ENCODE results near the gene DMXL2. TPM values are rescaled to one million over a fixed set of nuclear protein-coding genes. Genes with fewer than 3 reads are reported as not detected.

The DMXL2 gene
- total and polyA plus RNA-seq, 9 of the 15 experiments (the other 6 are each of a cell fraction or from before 2014, with no cell fraction given): 9.3 to 57.7 (median 30.7) TPM

DNA sequence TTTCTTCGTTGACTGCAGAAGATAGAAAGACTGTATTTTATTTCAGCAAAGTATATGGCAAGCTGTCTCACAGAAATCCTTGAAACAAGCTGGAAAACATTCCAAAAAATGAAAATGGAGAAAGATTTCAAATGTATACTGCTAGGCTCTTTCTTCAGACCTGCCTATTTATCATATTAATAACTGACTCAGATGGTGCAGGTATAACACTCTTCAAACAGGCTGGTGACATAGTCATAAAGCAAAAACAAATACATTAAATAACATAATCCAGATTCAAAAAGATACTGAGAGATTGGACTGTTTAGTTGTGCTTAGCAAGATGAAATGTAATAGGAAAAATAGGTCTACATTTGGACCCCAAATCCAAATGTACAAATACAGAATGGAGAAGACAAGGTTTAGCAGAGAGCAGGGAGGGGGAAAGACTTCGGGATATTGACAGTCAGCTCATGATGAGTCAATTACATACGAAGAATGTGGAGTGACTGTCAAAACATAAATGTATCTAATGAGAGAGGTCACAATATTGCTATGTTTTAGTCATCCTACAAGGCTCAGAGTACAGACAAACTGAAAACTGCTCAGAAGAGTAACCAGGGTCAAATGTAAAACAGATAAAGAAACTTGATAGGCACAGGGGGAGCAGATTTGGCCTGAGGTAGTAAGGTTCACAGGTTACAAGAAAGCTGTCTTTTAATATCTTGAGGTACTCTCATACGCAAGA lies 88.7 kb downstream of the DMXL2 start:
- Histone ChIP-seq H3K4me1 (replicated peaks in 1 of 2; ENCODE audit: control insufficient read depth in 2 of 2, insufficient read depth in 2 of 2, low read length in 2 of 2) (no peaks in the 10 kb centered on the region), H3K36me3 (ENCODE audit: control insufficient read depth, insufficient read depth, low read length) (peaks cover 35% of the 10 kb centered on the region), H3K4me3 (no peak overlapping the region), H3K9ac (ENCODE audit: insufficient read depth in 1 of 2, low read depth in 2 of 2, low read length in 2 of 2) (no peak overlapping the region), H3K9me3 (replicated peaks; ENCODE audit: control insufficient read depth, insufficient read depth, low read depth, low read length) (no peaks in the 10 kb centered on the region), H3K4me2 (ENCODE audit: insufficient read depth, low read length) (no peak overlapping the region), H4K20me1 (replicated peaks; ENCODE audit: control insufficient read depth, insufficient read depth, low read length) (no peaks in the 10 kb centered on the region), H3K27ac (ENCODE audit: extremely low read depth, low read depth, low read length) (no peak overlapping the region), H3K27me3 (ENCODE audit: control insufficient read depth in 2 of 2, insufficient read depth in 2 of 2, low read length in 2 of 2) (no peaks in the 10 kb centered on the region), H3K79me2 (ENCODE audit: control insufficient read depth, insufficient read depth, low read length) (no peaks in the 10 kb centered on the region), H2AFZ (ENCODE audit: low read depth, low read length) (no peak overlapping the region), H3K9me1 (ENCODE audit: control insufficient read depth, insufficient read depth, low read length) (no peaks in the 10 kb centered on the region)
- in situ Hi-C loops (cut with MboI): no loop called here
- POLR2A ChIA-PET: interaction anchor here (1.1 kb wide), 1 partner anchor 9 kb away, joined by 4 read pairs; no protein-coding TSS in a partner anchor
- 60% methylated on average over 4 of the region's 4 CpGs for WGBS (ENCODE audit: insufficient coverage, low coverage, missing lambda C conversion rate)
- BruUV-seq (replicated peaks): no TSS peak
- TF ChIP-seq ZNF224 (CRISPR knock-in tag; IDR thresholded peaks at IDR 0.05): no peak
- no peak for TF ChIP-seq ZNF764 (CRISPR knock-in tag; IDR thresholded peaks at IDR 0.05; ENCODE audit: low read depth)
- TF ChIP-seq LARP7 (IDR thresholded peaks at IDR 0.05): no peak
- TF ChIP-seq PHF21A (IDR thresholded peaks at IDR 0.05; ENCODE audit: borderline replicate concordance, low read depth): no peak
- TF ChIP-seq, protein P1, sequence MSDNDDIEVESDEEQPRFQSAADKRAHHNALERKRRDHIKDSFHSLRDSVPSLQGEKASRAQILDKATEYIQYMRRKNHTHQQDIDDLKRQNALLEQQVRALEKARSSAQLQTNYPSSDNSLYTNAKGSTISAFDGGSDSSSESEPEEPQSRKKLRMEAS (CRISPR knock-in tag; IDR thresholded peaks at IDR 0.05): no peak
- no peak for TF ChIP-seq RFX1 (IDR thresholded peaks at IDR 0.05)
- no peak for TF ChIP-seq SIRT6 (IDR thresholded peaks at IDR 0.05; ENCODE audit: low read depth, low read length)
- no peak for TF ChIP-seq PCBP2 (IDR thresholded peaks at IDR 0.05; ENCODE audit: low read depth, low read length, poor library complexity, severe bottlenecking)
- CTCF ChIA-PET (ENCODE audit: low intra/inter-chr PET ratio): no interaction called here
- no peak for FAIRE-seq
- intact Hi-C loops (cut with micrococcal nuclease): loop anchor here (10.0 kb wide), 2 partner anchors 91 to 241 kb away; partner anchors contain the start of gene DMXL2
- ATAC-seq: no peak
- DNase-seq (ENCODE audit: extremely low read depth in 1 of 4, low spot score in 3 of 4): no peak
